Neural cell (in vitro differentiated cells): ENCODE measurements around the gene MARS2.

Source experiments
- CTCF ChIP-seq: fragments of 450-650 bp; IDR thresholded peaks from 2 replicates; pipeline ENCODE4 v1.5.1; 2014; ENCODE audit warnings: antibody characterized with exemption, mild to moderate bottlenecking, moderate library complexity; ENCODE audit not compliant: poor library complexity, severe bottlenecking
- EZH2 ChIP-seq: fragments of 200-600, 300-800 bp; shearing (Covaris generic), sonication (generic); IDR thresholded peaks from 2 replicates; pipeline ENCODE4 v1.6.1; 2014; ENCODE audit warnings: antibody characterized with exemption, low read length, borderline replicate concordance, mild to moderate bottlenecking; ENCODE audit not compliant: insufficient read depth, poor library complexity, severe bottlenecking
- POLR2AphosphoS5 ChIP-seq: IDR thresholded peaks from 2 replicates; pipeline ENCODE4 v1.6.1; 2012
- RAD21 ChIP-seq: fragments of 450-650 bp; conservative IDR thresholded peaks from 2 replicates; pipeline ENCODE4 v1.6.1; 2014; ENCODE audit warnings: antibody characterized with exemption, mild to moderate bottlenecking, moderate library complexity
- TAF1 ChIP-seq: IDR thresholded peaks from 2 replicates; pipeline ENCODE4 v1.6.1; 2012; ENCODE audit warnings: low read depth

GRCh38 chr2:197677483-197677882, 27.7 kb upstream of the MARS2 start:
- TF ChIP-seq CTCF (no peak), TAF1 (no peak), EZH2 (no peak), POLR2AphosphoS5 (no peak), RAD21 (no peak)
